Memory B cell (primary cell): ENCODE data around the gene P2RY8.
A peak's percentile ranks its signal among the peaks of the same experiment; 100 is the strongest.
"Not testable (repeated sequence)": the region's sequence is repeated elsewhere in the genome, so short reads cannot be mapped to it uniquely, and the experiment has no call there.

Experiments
- ATAC-seq: fragments of 150-1000 bp; cut with Tn5 transposase; 2 replicates; pipeline ENCODE4 v1.10.0; 2021; ENCODE audit warnings: low read depth, mild to moderate bottlenecking, moderate library complexity
- DNase-seq, 2 donors: peaks; one replicate each; pipeline ENCODE4 v3.0.0; 2022; ENCODE audit warnings: low spot score in 2 of 2
- H3K27ac Mint-ChIP-seq: one replicate; pipeline ENCODE4 v1.8.0; 2022; ENCODE audit warnings: mild to moderate bottlenecking, moderate library complexity, mixed read lengths
- H3K27me3 Mint-ChIP-seq: one replicate; pipeline ENCODE4 v1.8.0; 2022; ENCODE audit warnings: mixed read lengths
- H3K36me3 Mint-ChIP-seq: one replicate; pipeline ENCODE4 v1.8.0; 2022; ENCODE audit warnings: mild to moderate bottlenecking, mixed read lengths
- H3K4me1 Mint-ChIP-seq: one replicate; pipeline ENCODE4 v1.8.0; 2022; ENCODE audit warnings: mixed read lengths
- H3K4me3 Mint-ChIP-seq: one replicate; pipeline ENCODE4 v1.8.0; 2022; ENCODE audit warnings: mild to moderate bottlenecking, moderate library complexity, mixed read lengths
- H3K9me3 Mint-ChIP-seq: one replicate; pipeline ENCODE4 v1.8.0; 2022; ENCODE audit warnings: mixed read lengths

Gene P2RY8

GRCh38 chrX:1493412-1493811, 43.6 kb downstream of the P2RY8 start:
- ATAC-seq (peak; percentile 5), DNase-seq (no peak)
- H3K27me3 Mint-ChIP-seq, result no peaks in the 10 kb centered on the region
- peaks cover 16% of the 10 kb centered on the region for H3K36me3 Mint-ChIP-seq
- H3K9me3 Mint-ChIP-seq, result no peaks in the 10 kb centered on the region
- peak overlapping the region; percentile 91 for H3K27ac Mint-ChIP-seq
- peaks cover 38% of the 10 kb centered on the region for H3K4me1 Mint-ChIP-seq
- H3K4me3 Mint-ChIP-seq, result peak overlapping the region; percentile 77

DNA sequence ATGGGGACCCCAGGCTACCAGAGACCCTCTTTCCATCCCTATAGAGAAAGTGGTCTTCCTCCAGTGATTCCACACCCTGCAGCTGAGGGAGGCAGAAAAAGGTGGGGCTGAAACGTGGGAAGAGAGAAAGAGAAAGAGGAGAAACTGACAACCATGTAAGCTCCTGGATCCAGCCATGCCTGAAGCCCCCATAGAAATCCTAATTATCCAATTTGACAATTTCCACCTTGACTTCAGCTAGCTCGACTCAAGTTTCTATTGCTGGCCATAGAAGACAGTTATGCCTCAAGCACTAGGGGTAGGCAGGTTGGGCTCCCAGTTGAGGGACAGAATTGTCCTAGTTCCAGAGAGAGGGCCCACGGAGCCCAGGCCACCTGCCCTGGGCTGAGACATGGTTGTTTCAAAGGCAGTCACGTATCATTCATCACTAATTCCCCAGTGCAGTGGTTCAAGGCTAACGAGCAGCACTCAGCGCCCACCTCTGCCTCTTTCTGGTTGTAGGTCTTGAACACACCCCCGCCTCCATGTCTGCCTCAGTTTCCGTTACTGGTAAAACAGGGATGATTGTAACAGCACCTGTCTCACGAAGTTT, 44.5 kb downstream of the P2RY8 start:
- Mint-ChIP-seq H3K9me3 (no peaks in the 10 kb centered on the region), H3K36me3 (peaks cover 19% of the 10 kb centered on the region), H3K4me1 (peaks cover 41% of the 10 kb centered on the region), H3K4me3 (peak overlapping the region; percentile 77), H3K27ac (peak overlapping the region; percentile 91), H3K27me3 (no peaks in the 10 kb centered on the region)
- no peak for ATAC-seq
- DNase-seq, result no peak

- DNase-seq (peak in 1 of 2 donors; percentile 54), ATAC-seq (peak; percentile 62)
- no peaks in the 10 kb centered on the region for H3K27me3 Mint-ChIP-seq
- H3K27ac Mint-ChIP-seq, result peak overlapping the region; percentile 91
- peak overlapping the region; percentile 77 for H3K4me3 Mint-ChIP-seq
- peaks cover 47% of the 10 kb centered on the region for H3K4me1 Mint-ChIP-seq
- no peaks in the 10 kb centered on the region for H3K9me3 Mint-ChIP-seq
- peaks cover 23% of the 10 kb centered on the region for H3K36me3 Mint-ChIP-seq
Measured at GRCh38 chrX:1491851-1492349, 45.1 kb downstream of the P2RY8 start.

GRCh38 chrX:1491248-1491647, 45.7 kb downstream of the P2RY8 start:
- H3K4me3 Mint-ChIP-seq, H3K9me3 Mint-ChIP-seq, ATAC-seq, H3K27me3 Mint-ChIP-seq, DNase-seq: not testable (repeated sequence)
- Mint-ChIP-seq H3K27ac (peak overlapping the region; percentile 91), H3K36me3 (peaks cover 25% of the 10 kb centered on the region), H3K4me1 (peaks cover 44% of the 10 kb centered on the region)

- not testable (repeated sequence) for H3K9me3 Mint-ChIP-seq
- peaks cover 43% of the 10 kb centered on the region for H3K4me1 Mint-ChIP-seq
Measured at GRCh38 chrX:1490723-1491122, 46.3 kb downstream of the P2RY8 start.

DNA sequence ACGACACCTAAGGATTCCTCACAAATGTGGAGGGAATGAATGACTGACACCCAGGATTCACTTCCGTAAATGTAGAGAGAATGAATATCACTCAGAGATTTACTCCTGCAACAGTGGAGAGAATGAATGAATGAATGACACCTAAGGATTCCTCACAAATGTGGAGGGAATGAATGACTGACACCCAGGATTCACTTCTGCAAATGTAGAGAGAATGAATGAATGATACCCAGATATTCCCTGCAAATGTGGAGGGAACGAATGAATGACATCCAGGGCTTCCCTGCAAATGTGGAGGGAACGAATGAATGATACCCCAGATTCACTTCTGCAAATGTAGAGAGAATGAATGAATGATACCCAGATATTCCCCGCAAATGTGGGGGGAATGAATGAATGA, 47.6 kb downstream of the P2RY8 start:
- ATAC-seq, H3K27me3 Mint-ChIP-seq, DNase-seq, H3K4me3 Mint-ChIP-seq, H3K27ac Mint-ChIP-seq, H3K9me3 Mint-ChIP-seq: not testable (repeated sequence)
- H3K36me3 Mint-ChIP-seq, result peaks cover 28% of the 10 kb centered on the region
- peaks cover 38% of the 10 kb centered on the region for H3K4me1 Mint-ChIP-seq

More at GRCh38 chrX:1490723-1491122, 46.3 kb downstream of the P2RY8 start:
- DNase-seq, H3K4me3 Mint-ChIP-seq, H3K27me3 Mint-ChIP-seq, ATAC-seq, H3K27ac Mint-ChIP-seq: not testable (repeated sequence)
- peaks cover 27% of the 10 kb centered on the region for H3K36me3 Mint-ChIP-seq

DNA sequence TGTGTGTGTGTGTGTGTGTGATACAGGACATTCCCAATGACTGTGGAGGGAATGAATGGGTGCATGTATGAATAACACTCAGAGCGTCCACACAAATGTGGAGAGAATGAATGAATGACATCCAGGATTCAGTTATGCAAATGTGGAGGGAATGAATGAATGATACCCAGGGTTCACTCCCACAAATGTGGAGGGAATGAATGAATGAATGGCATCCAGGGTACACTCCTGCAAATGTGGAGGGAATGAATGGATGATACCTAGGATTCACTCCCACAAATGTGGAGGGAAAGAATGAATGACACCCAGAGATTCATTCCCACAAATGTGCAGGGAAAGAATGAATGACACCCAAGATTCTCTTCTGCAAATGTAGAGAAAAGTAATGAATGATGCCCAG, 48.2 kb downstream of the P2RY8 start:
- ATAC-seq (no peak), DNase-seq (no peak)
- H3K36me3 Mint-ChIP-seq, result peaks cover 32% of the 10 kb centered on the region
- H3K4me3 Mint-ChIP-seq, result no peak overlapping the region
- no peaks in the 10 kb centered on the region for H3K9me3 Mint-ChIP-seq
- peaks cover 41% of the 10 kb centered on the region for H3K4me1 Mint-ChIP-seq
- peak overlapping the region; percentile 75 for H3K27ac Mint-ChIP-seq
- no peaks in the 10 kb centered on the region for H3K27me3 Mint-ChIP-seq

GRCh38 chrX:1488141-1488540, 48.8 kb downstream of the P2RY8 start:
- H3K4me3 Mint-ChIP-seq, result no peak overlapping the region
- peaks cover 35% of the 10 kb centered on the region for H3K4me1 Mint-ChIP-seq
- H3K9me3 Mint-ChIP-seq, result no peaks in the 10 kb centered on the region
- peaks cover 32% of the 10 kb centered on the region for H3K36me3 Mint-ChIP-seq
- no peak for DNase-seq
- H3K27me3 Mint-ChIP-seq, result no peaks in the 10 kb centered on the region
- peak overlapping the region; percentile 75 for H3K27ac Mint-ChIP-seq
- no peak for ATAC-seq

DNA sequence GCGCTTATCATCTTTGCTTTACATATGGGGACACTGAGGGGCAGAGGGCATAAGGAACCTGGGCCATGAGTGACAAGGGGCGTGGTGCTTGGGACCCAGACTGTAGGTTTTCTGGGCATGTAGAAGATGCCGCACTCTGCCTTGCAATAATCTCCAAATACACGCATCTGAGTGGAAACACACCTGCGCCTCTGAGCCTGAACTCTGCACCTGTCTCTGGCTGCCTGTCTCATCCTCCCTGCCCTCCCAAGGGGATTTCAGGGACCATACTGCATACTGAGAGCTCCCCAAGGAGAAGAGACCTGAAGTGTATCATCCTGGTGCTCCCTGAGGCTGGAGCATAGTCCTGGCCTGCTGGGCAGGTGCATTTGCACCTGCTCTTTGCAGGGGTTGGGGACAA, 49.6 kb downstream of the P2RY8 start:
- peak overlapping the region; percentile 3 for H3K4me3 Mint-ChIP-seq
- H3K27ac Mint-ChIP-seq, result peak overlapping the region; percentile 70
- no peak for DNase-seq
- H3K36me3 Mint-ChIP-seq, result peaks cover 33% of the 10 kb centered on the region
- peaks cover 28% of the 10 kb centered on the region for H3K4me1 Mint-ChIP-seq
- no peaks in the 10 kb centered on the region for H3K27me3 Mint-ChIP-seq
- no peak for ATAC-seq
- no peaks in the 10 kb centered on the region for H3K9me3 Mint-ChIP-seq

GRCh38 chrX:1486749-1487361, 50.1 kb downstream of the P2RY8 start:
- peaks cover 28% of the 10 kb centered on the region for H3K36me3 Mint-ChIP-seq

GRCh38 chrX:1486177-1486576, 50.8 kb downstream of the P2RY8 start:
- no peak overlapping the region for H3K4me3 Mint-ChIP-seq
- peaks cover 31% of the 10 kb centered on the region for H3K4me1 Mint-ChIP-seq
- H3K27me3 Mint-ChIP-seq, result no peaks in the 10 kb centered on the region
- ATAC-seq, result no peak
- peaks cover 21% of the 10 kb centered on the region for H3K36me3 Mint-ChIP-seq
- peak overlapping the region; percentile 70 for H3K27ac Mint-ChIP-seq
- DNase-seq, result no peak
- no peaks in the 10 kb centered on the region for H3K9me3 Mint-ChIP-seq

More at GRCh38 chrX:1486749-1487361, 50.1 kb downstream of the P2RY8 start:
- Mint-ChIP-seq H3K4me1 (peaks cover 30% of the 10 kb centered on the region), H3K9me3 (no peaks in the 10 kb centered on the region), H3K27me3 (no peaks in the 10 kb centered on the region), H3K27ac (peak overlapping the region; percentile 70), H3K4me3 (peak overlapping the region; percentile 3)
- DNase-seq (no peak), ATAC-seq (no peak)

GRCh38 chrX:1485033-1485432, 52.0 kb downstream of the P2RY8 start:
- H3K36me3 Mint-ChIP-seq, result peaks cover 24% of the 10 kb centered on the region
- H3K27ac Mint-ChIP-seq, result peak overlapping the region; percentile 96
- ATAC-seq (no peak), DNase-seq (no peak)
- no peak overlapping the region for H3K4me3 Mint-ChIP-seq
- no peaks in the 10 kb centered on the region for H3K9me3 Mint-ChIP-seq
- peaks cover 39% of the 10 kb centered on the region for H3K4me1 Mint-ChIP-seq
- no peaks in the 10 kb centered on the region for H3K27me3 Mint-ChIP-seq

GRCh38 chrX:1484638-1485019, 52.4 kb downstream of the P2RY8 start:
- Mint-ChIP-seq H3K4me3 (no peak overlapping the region), H3K36me3 (peaks cover 25% of the 10 kb centered on the region), H3K27ac (peak overlapping the region; percentile 96), H3K27me3 (no peaks in the 10 kb centered on the region), H3K9me3 (no peaks in the 10 kb centered on the region), H3K4me1 (peaks cover 40% of the 10 kb centered on the region)
- no peak for ATAC-seq
- no peak for DNase-seq

- ATAC-seq, result peak; percentile 23
- Mint-ChIP-seq H3K27ac (peak overlapping the region; percentile 96), H3K9me3 (peaks cover 5% of the 10 kb centered on the region), H3K27me3 (no peaks in the 10 kb centered on the region), H3K4me3 (peak overlapping the region; percentile 64), H3K4me1 (peaks cover 42% of the 10 kb centered on the region), H3K36me3 (peaks cover 31% of the 10 kb centered on the region)
- DNase-seq, result no peak
Measured at GRCh38 chrX:1483843-1484637, 52.9 kb downstream of the P2RY8 start.
